HG02623 (cell line): ENCODE results near the gene KIFC1.
A peak's percentile ranks its signal among the peaks of the same experiment; 100 is the strongest.

Experiments
- ATAC-seq: cut with Tn5 transposase; IDR thresholded peaks from one replicate; pipeline ENCODE4 v1.9.1; 2021; ENCODE audit warnings: moderate library complexity; ENCODE audit not compliant: unreplicated experiment

The KIFC1 gene

DNA sequence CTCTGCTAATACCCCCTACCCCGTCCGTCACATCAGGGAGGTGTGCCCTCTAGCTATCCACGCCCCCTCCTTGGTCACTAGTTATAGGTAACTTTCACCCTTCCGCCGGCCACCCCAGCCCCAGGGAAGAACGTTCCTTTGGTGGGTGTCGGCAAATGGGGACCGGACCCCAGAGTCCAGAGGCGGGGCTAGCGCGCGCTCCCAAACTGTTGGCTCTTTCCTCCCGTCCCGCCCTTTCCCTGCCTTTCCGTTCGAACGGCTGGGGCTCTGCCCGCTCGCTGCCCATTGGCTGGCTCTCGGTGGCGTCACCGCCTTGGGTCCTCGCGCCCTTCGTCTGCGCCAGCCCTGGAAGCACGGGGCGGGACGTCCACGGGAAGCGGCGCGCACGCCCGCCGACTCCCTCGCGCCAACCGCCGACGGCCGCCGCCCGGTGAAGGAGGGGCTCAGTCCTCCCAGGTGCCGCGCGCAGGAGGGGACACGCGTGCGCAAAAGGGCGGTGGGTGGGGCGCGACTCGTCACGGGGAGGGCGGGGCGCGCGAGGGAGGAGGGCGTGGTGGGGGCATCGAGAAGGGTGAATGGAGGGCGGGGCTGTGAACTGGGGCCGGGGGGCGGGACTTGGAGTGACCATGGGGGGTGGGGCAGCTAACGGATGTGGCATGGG, 18.6 kb downstream of the KIFC1 start:
- ATAC-seq = peak; percentile 85

DNA sequence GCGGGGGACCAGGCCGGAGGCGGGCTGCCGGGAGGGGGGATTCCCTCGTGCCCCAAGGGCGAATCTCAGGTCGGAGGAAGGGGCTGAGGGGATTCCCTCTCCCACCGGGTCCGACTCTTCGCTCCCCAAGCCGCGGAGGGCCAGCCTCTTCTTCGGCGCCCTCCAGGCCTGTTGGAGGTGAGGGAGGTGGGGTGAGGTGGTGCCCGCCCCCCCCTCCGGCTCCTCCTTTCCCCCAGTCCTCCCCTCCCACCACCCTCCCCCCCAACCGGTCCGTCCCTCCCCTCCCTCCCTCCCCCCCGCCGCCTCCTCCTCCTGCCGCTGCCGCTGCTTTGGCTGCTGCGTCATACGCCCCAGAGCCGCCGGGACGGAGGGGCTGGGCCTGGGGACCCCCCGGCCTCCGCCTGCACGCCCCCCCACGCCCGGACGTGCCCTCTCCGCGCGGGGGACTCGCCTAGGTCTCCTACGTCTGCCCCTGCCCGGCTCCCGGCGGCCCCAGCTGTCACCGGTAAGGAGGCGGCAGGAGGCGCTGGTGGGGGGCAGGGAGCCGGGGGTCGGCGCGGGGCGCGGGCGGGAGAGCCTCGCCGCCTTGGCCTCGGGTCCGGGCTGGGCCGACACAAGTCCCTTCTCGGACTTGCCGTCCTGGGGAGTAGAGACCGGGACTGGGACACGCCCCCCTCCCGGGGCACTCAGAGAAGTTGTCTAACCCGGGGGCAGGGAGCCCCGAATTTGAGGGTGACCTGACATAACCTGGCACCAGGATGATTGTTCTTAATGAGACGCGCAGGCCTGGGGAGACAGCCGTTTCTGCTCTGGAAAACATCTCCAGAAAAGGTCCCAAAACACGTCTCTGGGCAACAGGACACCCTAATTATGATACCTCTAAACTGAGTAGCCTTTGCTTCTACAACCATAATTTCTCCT, 19.3 kb downstream of the KIFC1 start, which contains the start of gene PHF1:
Gene PHF1, plus strand, starts transcription at position 304 of the 921 bp plus-strand sequence. CDS start 1,250 bp downstream, outside the sequence.
- ATAC-seq = peak; percentile 28

DNA sequence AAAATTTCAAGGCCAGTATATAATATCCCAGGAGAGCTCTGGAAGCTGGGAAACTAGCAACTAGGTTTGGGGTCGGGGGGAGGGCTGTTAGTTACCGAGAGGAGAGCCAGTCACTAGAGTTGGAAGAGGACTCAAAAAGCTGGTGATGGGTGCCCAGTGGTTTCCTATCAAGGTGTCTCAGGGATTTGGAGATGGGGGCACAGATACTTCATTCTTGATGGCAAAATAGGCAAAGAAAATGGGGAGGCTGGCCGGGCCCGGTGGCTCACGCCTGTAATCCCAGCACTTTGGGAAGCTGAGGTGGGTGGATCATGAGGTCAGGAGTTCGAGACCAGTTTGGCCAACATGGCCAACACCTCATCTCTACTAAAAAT, 20.0 kb downstream of the KIFC1 start:
- no peak for ATAC-seq

DNA sequence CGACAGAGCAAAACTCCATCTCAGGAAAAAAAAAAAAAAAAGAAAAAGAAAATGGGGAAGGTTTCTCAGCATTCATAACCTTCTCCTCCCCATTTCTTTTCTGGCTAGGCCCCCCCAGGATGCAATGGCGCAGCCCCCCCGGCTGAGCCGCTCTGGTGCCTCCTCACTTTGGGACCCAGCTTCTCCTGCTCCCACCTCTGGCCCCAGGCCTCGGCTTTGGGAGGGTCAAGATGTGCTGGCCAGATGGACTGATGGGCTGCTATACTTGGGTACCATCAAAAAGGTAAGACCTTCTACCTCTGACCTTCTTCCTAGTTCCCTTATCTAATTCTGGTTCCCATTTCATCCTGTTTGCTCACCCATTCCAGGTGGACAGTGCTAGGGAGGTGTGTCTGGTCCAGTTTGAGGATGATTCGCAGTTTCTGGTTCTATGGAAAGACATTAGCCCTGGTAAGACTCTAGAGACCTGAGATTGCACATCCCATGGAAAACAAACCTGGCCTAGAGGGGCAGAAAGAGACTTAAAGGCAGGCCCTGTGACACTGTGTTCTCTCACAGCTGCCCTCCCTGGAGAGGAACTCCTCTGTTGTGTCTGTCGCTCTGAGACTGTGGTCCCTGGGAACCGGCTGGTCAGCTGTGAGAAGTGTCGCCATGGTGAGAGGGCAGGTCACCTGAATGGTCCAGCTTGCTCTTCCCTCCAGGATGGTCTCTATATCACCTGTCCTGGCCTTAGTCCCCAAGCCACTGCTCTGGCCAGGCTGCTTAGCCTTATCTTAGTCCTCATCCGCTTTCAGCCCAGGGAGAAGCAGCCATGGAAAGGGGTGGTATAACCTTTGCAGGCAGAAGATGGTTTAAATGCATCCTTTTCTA, 20.8 kb downstream of the KIFC1 start:
- no peak for ATAC-seq

DNA sequence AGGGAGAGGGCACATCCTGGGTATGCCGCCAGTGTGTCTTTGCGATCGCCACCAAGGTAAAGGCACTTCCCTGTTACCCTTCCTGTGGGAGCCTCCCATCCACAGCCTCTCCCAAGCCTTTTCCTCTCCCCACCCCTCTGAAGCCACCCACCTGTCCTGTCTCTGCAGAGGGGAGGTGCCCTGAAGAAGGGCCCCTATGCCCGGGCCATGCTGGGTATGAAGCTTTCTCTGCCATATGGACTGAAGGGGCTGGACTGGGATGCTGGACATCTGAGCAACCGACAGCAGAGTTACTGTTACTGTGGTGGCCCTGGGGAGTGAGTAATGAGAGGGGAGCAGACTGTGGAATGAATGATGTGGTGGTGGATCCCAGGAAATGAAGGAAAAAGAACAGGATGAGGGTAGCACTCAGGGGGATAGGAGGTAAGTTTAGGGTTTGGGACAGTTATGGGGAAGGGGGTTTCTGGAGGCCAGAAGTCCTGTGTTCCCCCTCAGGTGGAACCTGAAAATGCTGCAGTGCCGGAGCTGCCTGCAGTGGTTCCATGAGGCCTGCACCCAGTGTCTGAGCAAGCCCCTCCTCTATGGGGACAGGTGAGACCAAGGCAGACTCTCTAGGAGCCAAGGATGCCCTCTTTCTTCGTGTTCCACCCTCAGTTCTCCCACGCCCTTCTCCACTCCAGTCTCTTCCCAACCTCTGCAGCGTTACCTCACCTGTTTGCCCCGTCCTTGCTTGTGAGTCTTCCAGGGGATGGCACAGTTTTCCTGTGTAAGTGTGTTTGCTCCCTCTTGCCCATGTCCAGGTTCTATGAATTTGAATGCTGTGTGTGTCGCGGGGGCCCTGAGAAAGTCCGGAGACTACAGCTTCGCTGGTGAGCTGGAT, 21.9 kb downstream of the KIFC1 start:
- no peak for ATAC-seq

DNA sequence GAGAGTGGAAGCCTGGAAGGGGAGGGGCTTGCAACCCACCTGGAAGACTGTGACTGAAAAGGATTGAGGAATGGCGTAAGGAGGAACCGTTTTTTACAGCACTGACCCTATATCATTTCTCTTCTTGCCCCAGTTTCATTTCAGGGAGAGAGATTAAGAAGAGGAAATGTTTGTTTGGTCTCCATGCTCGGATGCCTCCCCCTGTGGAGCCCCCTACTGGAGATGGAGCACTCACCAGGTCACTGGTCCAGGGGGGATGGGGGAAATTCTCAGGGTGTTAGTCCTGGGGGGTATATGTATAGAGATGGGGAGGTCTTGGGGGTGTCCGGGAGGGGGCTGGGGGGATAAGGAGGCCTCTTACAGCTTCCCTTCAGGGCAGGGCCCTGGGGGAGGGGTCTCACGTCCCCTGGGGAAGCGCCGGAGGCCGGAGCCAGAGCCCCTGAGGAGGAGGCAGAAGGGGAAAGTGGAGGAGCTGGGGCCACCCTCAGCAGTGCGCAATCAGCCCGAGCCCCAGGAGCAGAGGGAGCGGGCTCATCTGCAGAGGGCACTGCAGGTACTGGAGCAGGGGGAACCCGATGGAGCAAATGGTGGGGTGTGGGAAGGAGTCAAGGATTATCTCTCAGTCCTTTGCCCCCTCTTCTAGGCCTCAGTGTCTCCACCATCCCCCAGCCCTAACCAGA, 23.1 kb downstream of the KIFC1 start:
- no peak for ATAC-seq

DNA sequence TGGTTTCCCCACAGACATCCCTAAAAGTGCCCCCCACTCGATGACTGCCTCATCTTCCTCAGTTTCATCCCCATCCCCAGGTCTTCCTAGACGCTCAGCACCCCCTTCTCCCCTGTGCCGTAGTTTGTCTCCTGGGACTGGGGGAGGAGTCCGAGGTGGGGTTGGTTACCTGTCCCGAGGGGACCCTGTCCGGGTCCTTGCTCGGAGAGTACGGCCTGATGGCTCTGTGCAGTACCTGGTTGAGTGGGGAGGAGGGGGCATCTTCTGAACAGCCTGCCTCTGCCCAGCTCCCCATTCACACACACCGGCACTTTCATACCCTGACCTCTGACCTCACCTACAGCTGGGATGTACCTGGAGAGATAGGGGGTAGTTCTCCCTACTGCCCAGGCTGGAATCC, 24.2 kb downstream of the KIFC1 start:
- ATAC-seq = no peak

DNA sequence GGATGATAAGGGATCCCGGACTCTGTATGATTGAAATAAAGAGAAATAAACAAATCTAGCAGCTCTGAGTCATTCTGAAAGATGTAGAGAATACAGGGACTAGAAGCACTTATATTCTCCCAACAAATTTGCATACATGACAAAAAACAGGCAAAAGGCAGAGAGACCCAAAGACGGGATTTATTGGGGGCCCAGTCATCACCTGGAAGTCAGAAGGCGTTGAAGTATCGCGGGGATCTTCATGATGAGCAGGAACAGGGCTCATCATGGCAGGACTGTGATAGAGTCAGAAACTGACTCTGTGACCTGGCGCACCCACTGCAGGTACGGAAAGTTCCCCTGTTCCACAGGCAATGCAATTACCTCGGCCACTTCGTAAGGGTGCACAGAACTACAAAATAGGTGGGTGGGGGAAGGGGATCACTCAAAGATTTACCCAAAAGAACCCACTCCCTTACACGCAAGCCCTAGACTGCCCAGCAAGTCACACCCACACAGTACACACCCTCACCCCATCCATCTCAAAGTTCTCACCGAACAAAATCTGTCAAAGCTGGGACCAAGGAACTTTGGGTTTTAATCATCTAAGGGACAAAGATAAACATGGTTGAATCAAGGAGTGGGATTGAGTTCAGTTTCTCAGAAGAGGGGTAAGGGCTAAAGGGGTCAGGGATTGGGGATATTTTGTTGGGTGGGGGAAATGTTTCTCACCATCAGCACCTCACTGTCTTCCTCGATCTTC, 24.9 kb downstream of the KIFC1 start:
- ATAC-seq = no peak

DNA sequence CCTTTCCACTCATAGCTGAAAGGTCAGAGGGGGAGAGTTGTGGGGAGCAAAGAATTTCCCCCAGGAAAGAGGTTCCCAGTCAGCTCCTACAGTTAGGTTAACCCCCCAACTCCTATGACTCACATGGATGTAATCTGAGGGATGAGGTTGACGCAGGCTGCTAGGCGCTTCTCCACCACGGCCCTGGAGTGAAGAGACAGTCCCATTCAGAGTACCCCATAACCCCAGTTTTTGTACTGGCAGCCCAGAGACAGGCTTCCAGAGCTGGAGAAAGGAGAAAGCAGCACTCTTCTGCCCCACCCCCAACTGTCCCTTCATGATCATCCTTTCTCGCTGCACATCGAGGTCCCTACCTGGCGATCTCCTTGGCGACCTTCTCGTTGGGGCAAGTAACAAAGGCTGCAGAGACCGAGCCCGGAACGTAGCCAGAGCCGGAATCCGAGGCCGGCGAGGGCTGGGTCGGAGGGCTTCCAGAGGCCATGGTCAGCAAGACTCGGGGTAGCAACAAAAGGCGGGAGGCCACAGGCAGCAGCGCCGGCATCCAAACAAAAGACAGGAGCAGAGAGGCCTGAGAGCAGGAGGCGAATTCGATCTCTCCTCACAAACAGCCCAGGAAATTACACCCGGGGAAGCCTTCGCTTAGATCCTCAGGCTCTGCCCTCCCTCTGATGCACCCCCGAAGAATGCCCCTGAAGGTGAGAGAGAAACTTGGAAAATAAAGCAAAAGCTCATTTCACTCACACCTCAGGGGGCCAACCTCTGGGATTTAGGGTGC, 25.7 kb downstream of the KIFC1 start:
- ATAC-seq = no peak

DNA sequence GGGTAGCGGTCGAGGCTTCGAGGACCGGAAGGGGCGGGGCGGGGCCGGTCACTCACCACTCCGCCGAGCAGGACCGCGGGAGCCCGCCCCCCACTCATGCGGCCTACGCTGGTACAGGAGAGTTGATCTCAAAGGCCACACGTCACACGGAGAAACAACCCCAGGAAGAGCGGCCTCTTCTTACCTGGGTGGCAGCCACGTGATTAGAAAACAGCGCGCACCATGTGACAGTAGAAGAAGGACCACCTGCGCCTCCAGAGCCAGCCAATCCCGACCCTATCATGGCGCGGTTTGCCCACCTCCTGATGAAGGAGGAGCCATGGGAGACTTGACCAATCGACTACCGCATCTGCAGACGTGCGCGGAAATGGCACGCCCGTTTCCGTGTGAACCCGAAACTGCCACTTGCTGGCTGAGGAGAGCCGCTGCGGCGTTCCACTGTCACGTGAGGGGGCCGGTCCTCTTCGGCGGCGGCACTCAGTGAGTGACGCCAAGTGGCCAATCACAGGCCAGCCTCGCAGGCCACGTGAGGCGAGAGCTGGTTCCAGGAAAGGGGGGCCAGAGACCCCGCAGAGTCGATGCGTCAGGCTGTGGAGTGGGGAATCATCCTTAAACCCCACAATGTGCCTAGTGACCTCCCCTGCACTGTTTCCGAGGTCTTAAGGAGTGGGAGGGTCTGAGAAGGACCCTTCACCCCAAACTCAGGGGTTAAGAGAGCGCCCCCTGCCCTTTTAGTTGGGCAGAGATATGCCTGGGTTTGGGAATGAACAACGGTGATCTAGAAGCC, 26.5 kb downstream of the KIFC1 start, which contains the start of gene CUTA:
Gene CUTA, minus strand, starts transcription at position 205 of the 787 bp plus-strand sequence. Its CDS starts 107 bp downstream, at position 98.
- ATAC-seq = peak; percentile 85

DNA sequence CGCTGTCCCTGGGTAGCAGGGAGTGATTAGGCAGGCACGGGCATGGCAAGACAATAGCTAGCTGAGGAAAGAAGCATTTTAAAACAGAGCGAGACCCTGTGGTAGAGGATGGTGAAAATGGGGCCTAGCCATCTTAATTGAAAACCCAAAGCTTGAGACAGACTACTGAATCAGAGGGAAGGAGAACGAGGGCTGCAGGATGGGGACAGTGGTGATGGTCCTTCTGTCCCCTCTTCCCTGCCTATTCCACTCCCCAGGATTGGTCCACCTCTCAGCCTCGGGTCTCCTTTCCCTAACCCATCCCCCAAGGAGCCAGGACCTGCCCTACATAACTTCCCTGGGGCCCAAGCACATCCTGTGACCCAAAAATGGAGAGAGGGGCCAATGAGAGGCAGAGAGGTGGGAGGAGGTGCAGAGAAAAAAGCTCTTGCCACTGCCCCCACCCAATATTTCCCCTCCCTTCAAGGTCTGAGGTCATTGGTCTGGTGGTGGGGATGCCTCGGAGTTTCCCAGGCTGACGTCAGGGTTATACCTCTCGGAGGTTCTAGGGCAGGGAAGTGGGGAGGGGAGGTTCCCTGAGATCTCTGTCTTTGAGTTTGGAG, 27.2 kb downstream of the KIFC1 start:
- ATAC-seq = no peak

DNA sequence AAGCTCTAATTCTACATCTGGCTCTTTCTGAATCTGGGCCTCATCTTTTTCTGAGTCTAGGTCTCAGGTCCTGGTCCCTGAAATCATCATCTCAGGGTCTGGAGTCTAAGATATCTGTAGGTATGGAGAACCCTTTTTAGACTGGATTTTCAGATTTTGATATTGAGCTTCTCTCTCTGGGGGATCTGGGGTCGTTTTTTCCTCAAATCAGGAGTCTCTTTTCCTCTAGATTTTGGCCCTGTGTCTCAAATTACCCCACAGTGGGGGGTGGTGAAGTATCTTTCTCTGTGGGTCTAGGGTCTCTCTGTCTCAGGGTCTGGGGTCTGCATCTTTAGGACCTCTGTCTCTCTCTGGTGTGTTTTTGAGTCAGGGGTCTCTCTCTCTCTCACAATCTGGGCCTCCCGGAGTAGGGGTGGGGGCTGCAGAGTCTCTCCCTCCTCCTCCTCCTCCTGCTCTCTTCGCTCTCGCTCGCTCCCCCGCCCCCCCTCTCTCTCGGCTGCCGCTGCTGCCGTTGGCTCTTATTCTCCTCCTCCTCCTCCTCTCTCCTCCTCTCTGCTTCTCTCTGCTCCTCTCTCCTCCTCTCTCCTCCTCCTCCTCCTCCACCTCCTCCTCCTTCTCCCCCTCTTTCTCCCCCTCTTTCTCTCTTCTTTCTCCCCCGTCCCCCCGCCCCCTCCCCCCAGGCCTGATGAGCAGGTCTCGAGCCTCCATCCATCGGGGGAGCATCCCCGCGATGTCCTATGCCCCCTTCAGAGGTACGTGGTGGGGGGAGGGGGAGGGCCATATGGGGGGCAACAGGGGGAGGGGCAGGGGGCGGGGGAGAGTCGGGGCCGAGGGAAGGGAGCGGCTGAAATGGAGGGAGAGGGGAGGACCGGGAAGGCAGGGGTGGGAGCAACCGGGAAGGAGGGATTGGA, 28.2 kb downstream of the KIFC1 start, which contains the start of gene SYNGAP1:
Gene SYNGAP1, plus strand, starts transcription at position 486 of the 911 bp plus-strand sequence. Its CDS starts 200 bp downstream, at position 686.
- no peak for ATAC-seq

DNA sequence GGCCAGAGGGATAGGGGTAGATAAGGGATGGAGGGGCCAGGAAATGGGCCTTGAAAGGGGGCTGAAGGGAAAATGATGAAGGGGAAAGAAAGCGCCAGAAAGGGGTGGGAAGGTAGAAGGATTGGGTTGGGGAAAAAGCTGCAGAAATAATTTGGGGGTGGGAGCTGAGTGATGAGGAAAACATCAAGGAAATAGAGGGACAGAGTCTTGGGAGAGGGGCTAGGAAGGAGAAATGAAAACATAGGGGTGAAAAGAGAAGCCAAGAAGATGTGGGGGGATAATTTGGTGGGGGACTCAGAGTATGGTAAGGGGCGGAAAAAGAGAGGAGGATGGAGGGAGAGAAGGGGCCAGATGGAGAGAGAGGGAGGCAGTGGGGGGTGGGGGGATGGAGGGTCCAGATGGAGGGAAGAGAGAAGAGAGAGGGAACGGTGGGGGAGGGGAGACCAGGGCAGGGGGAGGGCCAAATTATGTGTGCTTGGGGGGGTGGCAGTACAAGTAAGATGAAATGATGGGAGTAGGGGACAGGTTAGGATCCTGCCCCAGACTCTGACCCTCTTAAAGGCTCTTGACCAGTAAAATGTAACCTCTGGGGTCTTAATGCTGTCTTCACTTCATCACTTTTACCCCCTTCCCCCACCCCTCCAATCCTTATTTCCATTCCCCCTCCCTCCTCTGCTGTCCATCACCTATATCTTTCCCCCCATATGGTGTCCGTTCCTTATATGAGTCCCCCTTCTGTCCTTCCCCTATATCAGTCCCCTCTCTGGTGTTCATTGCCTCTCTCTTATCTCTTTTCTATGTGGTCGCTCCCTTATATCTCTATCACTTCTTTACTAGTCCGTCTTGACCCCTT, 29.1 kb downstream of the KIFC1 start:
- no peak for ATAC-seq

DNA sequence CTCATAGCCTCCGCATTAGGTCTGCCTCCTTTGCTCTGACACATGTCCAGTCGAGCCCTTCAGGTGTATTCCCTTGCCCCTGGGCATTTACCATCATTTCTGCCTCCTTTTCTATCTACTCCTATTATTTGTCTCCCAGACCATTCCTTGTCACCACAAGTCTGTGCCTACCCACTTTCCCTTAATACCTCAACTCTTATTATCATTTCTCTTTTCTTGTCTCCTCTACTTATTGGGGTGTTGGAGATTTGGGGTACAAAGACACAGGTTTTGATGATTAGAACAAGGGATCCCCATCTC, 29.7 kb downstream of the KIFC1 start:
- ATAC-seq = no peak

DNA sequence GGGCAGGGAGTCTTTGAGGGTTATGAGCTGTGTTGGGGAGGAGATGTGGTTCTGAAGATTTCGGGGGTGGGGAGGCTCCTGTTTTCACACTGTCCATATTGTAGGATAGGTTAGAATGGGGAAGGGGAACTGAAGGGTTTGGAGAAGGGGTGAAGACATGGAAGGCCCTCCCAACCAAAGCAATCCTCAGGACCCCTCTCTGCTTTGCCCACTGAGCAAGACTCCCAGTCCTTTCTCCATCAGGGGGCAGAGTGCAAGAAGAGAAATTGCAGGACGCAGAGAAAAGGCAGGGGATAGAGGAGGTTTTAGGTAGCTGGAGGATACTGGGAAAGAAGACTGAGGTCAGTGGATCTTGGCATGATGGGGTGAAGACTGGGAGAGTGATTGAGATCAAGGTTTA, 32.2 kb downstream of the KIFC1 start:
- no peak for ATAC-seq
